Stimulated activated CD8-positive, alpha-beta memory T cell treated with anti-CD3 and anti-CD28 coated beads, Interleukin-12 subunit alpha, Interleukin-12 subunit beta, amount 100 ng/mL, for 1 hour (primary cell): Measurements from ENCODE around the gene ZNF740.
"Not testable (repeated sequence)": the region's sequence is repeated elsewhere in the genome, so short reads cannot be mapped to it uniquely, and the experiment has no call there.

ENCODE experiments used
- DNase-seq: peaks from one replicate; pipeline ENCODE4 v3.0.0-alpha.2; 2020; ENCODE audit warnings: low read depth

ZNF740 gene

DNA sequence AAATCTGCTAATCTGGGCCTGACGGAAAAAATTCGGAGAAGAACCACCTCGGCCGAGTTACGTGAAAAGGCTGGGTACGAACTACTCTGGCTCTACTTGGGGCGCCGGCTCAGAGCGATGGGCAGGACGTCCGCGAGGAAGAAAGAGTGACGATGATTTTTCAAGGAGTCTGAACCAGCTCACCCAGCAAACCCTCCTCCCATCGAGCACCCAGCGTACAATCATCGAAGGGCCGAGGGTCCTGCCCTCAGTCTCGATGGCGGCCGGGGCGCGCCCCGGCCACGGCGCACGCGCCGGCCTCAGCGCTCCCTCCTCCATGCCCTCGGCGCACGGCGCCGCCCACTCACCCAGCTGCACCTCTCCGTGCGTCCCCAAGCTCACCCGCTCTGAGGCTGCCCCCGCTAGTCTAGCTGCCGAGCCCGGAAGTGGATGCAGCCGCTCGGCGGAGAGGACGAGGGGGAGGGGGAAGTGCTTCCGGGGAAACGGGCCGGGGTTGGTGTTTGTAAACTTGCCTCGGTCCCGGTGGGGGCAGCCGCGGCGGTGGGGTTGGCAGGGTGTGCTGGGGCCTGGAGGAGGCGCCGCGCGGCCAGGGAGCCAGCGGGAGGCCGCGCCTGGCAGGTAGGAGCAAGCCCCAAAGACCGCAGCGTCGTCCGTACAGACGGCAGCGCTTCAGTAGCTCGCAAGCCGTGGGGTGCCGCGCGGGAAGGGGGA, at the start of gene ZNF740, which contains the start of gene CSAD:
Gene ZNF740 (plus strand): TSS at position 503 of the 711 bp plus-strand sequence. CDS start 1,262 bp downstream, outside the sequence.
Gene CSAD (minus strand): TSS at position 706 of the 711 bp plus-strand sequence. CDS start 7,455 bp downstream, outside the sequence.
- peak; percentile 96 for DNase-seq

GRCh38 chr12:53131844-53132243, 48.7 kb upstream of the ZNF740 start:
- DNase-seq = no peak

GRCh38 chr12:53133722-53134121, 46.8 kb upstream of the ZNF740 start:
- DNase-seq = no peak

GRCh38 chr12:53143355-53143754, 37.2 kb upstream of the ZNF740 start:
- DNase-seq = no peak

GRCh38 chr12:53145383-53146260, 34.9 kb upstream of the ZNF740 start:
- no peak for DNase-seq

GRCh38 chr12:53147181-53147580, 33.3 kb upstream of the ZNF740 start:
- DNase-seq = no peak

GRCh38 chr12:53147653-53148052, 32.9 kb upstream of the ZNF740 start:
- DNase-seq = no peak

- DNase-seq = no peak
Observed at GRCh38 chr12:53151039-53151438, 29.5 kb upstream of the ZNF740 start.

DNA sequence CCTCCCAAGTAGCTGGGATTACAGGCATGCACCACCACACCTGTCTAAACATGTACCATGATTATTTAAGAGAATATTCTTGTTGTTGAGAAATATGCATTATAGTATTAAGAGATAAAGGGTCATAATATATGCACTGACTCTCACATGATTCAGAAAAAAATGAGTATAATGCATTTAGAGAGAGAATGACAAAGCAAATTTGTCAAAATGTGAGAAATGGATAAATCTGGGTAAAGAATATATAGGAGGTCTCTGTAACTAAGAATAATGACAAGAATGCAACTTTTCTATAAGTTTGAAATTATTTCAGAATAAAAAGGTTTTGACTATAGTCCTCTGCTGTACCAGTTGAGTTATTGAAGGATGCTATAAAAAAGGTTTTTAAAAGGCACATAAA, 28.1 kb upstream of the ZNF740 start:
- no peak for DNase-seq

DNA sequence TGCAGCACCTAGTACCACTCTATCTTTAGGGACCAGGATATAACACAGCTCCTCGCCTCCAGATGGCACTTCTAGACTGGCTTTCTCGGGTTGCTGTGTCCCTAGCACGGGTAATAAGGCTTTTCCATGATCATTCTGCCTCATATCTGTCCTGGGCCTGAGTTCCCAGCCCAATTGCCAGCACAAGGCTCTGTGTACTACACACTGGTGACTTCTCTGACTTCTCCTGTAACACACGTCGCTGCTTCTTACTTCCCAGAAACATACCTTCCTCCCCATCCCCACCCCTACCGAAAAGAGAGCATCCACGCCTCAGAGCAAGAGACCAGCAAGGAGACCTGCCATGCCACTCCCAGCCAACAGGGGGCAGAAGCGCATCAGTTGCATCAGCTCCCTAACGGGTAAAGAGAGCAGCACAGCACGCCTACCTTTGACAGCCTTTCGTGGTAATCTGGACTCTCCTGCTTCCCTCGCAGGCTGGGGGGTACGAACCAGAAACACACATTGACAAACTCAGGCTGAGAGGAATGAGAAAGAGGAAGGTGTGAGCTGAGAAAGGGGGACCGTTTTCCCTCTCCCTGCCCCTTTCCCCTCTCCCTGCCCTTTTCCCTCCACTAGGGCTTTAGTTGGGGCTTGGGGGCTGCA, 21.2 kb upstream of the ZNF740 start:
- peak; percentile 86 for DNase-seq

DNA sequence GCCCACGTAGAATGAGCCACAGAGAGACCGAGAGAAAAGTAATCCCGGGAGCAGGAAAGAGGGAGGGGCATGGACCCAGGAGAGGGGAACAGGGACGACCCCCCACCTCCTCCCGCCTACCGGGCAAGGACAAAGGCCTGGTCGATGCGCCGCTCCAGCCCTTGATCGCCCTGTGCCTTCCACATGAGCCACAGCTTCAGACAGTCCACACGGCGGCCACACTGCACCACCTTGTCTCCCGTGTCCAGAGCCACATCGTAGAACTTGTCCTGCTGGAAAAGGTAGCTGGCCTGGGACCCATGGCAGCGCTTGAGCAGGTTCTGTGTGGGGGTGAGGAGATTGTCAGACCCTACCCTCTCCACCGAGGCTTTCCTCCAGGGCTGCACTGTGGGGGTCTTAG, 20.5 kb upstream of the ZNF740 start:
- no peak for DNase-seq

DNA sequence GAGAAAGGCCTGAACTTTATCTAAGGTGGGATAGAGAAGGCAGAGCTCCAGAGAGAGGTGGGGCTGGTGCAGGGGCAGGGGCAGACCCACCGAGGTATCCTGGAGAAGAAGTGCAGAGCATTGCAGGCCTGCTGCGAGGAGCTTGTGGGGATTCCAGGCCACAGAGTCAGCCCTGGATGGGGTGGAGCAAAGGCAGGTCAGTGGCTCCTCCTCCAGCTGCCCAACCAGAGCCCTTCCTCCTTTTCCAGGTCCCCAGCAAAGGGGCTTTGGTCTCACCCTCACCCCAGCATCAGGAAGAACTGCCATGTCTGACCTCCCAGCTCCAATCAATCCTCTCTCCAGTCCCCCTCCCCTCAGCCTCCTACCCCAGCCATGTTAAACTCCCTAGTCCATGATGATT, 19.8 kb upstream of the ZNF740 start:
- no peak for DNase-seq

DNA sequence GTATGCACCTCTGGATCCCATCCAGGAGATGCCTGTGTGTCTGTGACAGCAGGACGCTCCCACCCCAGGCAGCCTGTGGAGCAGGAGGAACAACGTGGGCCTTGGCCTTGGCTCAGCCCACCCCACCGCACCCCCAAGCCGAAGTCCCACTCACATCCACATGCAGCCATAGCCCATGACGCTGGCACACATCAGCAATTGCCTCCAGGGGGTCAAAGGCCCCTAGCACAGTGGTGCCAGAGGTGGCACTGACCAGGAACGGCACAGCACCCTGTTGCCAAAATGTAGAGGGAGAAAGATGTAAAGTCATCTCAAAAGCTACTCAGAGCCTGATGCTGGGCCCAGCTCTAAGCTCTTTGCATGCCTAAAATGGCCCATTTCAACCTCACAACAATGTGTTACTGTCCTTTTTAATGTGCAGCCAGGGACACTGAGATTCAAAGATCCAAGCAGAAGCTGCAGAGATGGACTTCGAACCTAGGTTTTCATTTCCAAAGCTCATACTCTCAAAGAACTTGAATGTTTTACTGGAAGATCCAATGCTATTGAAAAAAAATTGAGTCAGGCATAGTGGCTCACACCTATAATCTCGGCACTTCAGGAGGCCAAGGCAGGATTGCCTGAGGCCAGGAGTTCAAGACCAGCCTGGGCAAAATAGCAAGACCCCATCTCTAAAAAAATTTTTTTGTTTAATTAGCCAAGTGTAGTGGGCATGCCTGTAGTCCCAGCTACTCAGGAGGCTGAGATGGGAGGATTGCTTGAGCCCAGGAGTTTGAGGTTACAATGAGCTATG, 19.2 kb upstream of the ZNF740 start:
- no peak for DNase-seq

DNA sequence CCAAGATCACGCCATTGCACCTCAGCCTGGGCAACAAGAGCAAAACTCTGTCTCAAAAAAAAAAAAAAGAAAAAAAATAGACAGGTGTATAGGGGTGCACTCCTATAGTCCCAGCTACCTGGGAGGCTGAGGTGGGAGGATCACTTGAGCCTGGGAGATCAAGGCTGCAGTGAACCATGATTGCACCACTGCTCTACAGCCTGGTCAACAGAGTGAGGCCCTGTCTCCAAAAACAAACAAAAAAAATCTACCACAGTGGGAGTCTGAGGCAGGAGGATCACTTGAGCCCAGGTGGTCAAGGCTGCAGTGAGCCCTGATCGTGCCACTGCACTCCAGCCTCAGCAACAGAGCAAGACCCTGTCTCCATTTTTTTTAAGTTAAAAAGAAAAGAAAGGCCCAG, 17.5 kb upstream of the ZNF740 start:
- DNase-seq = not testable (repeated sequence)

DNA sequence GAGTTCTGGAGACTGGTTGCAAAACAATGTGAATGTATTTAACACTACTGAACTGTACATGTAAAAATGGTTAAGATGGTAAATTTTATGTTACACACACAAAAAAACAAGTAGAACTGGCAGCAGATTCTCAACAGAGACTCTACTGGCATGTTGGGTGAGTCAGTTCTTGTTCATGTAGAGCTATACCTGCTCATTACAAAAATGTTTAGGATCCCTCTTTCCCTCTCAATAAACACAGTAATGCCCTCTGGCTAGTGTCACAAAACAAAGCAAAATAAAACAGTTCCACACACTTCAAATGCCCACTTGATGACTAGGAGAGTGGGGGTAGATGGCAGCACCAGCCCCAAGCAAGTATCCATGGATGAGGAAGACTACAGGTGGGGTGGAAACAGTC, 13.7 kb upstream of the ZNF740 start:
- no peak for DNase-seq

DNA sequence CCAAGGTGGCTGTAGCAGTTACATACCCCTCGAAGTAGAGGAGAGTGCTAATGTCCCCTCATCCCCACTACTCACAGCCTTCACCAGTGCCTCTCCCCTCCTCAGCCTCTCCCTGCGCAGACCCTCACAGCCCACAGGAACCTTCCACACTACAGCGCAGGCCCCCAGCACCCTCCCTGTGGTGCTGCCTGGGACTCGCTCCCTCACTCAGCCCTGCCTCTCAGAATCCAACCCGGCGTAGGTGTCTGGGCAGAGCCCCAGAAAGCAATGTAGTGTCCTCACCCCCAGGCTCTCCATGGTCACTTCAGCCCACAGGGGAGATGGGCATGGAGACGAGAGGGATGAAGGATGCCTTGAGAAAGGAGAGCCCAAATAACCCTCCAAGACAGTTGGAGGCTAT, 10.9 kb upstream of the ZNF740 start:
- DNase-seq = no peak

DNA sequence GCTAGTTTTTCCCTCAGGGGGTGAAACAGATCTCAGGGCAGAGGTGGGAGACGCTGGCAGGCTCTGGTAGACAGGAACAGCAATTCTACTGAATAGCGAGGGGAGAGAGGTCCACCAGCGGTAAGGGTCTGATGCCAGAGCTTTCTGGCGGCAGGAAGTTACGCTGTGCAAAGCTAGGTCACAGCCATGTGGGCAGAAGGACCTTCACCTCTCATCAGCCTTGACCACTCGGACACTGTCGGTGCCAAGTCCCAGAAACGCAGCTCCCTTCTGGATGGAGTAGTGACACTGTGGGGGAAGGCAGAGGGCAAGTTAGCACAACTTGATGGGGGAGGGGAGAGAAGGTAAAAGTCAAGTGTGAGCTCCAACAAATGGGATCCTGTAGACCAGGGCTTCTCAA, 10.3 kb upstream of the ZNF740 start:
- no peak for DNase-seq

- DNase-seq = no peak
Observed at GRCh38 chr12:53170876-53171724, 9.4 kb upstream of the ZNF740 start.

DNA sequence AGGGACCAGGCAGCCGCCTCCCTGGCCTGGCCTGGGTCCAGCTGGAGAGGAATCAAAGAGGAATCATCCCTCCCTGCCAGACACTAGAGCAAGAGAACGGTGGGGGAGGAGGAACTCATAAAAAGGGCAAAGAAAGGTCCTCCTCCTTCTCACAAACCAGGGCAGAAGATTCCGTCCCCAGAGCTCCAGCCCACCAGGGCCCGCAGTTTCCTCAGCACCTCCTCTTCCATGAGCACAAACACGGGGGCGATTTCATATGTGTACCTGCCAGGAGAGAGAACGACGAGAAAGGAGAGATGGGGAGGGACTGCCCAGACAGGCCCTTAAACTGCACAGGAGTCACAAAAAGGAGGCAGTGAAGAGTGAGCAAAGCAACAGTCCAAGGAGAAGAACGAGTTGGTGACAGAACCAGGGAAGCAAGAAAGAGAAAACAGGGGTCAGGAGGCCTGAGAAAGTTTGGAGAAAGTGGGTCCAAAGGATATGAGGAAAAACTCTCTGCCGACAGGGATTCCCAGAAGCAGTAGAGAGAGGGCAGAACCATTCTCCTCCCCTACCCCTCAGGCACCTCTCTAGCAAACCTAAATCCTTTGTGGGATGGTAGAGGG, 8.7 kb upstream of the ZNF740 start:
- no peak for DNase-seq

DNA sequence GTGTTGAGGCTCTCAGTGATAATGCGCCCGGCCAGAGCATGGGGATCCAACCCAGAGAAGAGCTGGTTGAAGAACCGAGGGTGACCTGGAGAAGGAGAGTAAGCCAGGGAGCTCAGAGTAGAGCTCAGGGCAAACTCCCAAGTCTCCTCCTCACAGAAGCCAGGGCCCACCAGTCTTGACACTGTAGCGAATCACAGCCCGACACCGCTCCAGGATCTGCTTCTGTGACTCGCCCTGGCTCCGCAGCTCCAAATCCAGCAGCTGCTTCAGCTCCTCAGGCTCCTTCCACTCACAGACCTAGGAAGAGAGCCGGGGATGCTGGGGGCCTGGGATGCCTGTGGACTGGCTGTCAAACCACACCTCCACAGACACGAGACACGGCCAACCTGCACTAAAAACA, 8.2 kb upstream of the ZNF740 start:
- DNase-seq = no peak
